Measurements from ENCODE around the gene DDX19B. TPM values are rescaled to one million over a fixed set of nuclear protein-coding genes. Genes with fewer than 3 reads are reported as not detected.

DDX19B gene
- polyA plus RNA-seq, 1 donor (not counting 4 experiments of a cell fraction or from before 2014, with no cell fraction given) = 24.6 TPM

GRCh38 chr16:70301121-70301520 is 2.1 kb downstream of the DDX19B start:
- H3K36me3 ChIP-seq (ENCODE audit: control insufficient read depth in 2 of 2, extremely low read depth in 1 of 2, insufficient read depth in 2 of 2, low read length in 2 of 2) = no peaks in the 10 kb centered on the region
- dilution Hi-C loops (cut with MboI; ENCODE audit: extremely low pct_ligation_motif_present, low sequenced_read_pairs) = no loop called here
- no peak overlapping the region for H3K27ac ChIP-seq (ENCODE audit: control insufficient read depth, insufficient read depth, low read length)
- no peaks in the 10 kb centered on the region for H3K9me3 ChIP-seq (ENCODE audit: control insufficient read depth, low read depth, low read length)
- H3K4me2 ChIP-seq (ENCODE audit: control insufficient read depth, extremely low read depth, insufficient read depth, low read depth, low read length) = no peak overlapping the region
- no peak overlapping the region for H2AFZ ChIP-seq (ENCODE audit: control insufficient read depth, low read length)
- no peaks in the 10 kb centered on the region for H3K27me3 ChIP-seq (ENCODE audit: control insufficient read depth, extremely low read depth, insufficient read depth, low read length)
- H3K79me2 ChIP-seq (ENCODE audit: control insufficient read depth, insufficient read depth, low read length) = peaks cover 34% of the 10 kb centered on the region
- TF ChIP-seq EZH2 (IDR thresholded peaks at IDR 0.05; ENCODE audit: low read length) = no peak
- TF ChIP-seq, protein P1, sequence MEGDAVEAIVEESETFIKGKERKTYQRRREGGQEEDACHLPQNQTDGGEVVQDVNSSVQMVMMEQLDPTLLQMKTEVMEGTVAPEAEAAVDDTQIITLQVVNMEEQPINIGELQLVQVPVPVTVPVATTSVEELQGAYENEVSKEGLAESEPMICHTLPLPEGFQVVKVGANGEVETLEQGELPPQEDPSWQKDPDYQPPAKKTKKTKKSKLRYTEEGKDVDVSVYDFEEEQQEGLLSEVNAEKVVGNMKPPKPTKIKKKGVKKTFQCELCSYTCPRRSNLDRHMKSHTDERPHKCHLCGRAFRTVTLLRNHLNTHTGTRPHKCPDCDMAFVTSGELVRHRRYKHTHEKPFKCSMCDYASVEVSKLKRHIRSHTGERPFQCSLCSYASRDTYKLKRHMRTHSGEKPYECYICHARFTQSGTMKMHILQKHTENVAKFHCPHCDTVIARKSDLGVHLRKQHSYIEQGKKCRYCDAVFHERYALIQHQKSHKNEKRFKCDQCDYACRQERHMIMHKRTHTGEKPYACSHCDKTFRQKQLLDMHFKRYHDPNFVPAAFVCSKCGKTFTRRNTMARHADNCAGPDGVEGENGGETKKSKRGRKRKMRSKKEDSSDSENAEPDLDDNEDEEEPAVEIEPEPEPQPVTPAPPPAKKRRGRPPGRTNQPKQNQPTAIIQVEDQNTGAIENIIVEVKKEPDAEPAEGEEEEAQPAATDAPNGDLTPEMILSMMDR (optimal IDR thresholded peaks at IDR 0.05 in 1 of 3, IDR thresholded peaks at IDR 0.05 in 1 of 3, conservative IDR thresholded peaks at IDR 0.05 in 1 of 3; ENCODE audit: extremely low read depth in 1 of 3, insufficient read depth in 2 of 3, low read length in 3 of 3) = no peak
- no peaks in the 10 kb centered on the region for H4K20me1 ChIP-seq (ENCODE audit: control insufficient read depth, extremely low read depth, insufficient read depth, low read length)
- no peak for DNase-seq (ENCODE audit: low read depth, low spot score)
- H3K9me1 ChIP-seq (ENCODE audit: control insufficient read depth, extremely low read depth, insufficient read depth, low read length) = no peaks in the 10 kb centered on the region
- no peak for FAIRE-seq
- H3K4me1 ChIP-seq (ENCODE audit: control insufficient read depth, extremely low read depth, insufficient read depth, low read length) = peaks cover 19% of the 10 kb centered on the region
- H3K9ac ChIP-seq (ENCODE audit: control insufficient read depth, extremely low read depth, insufficient read depth, low read length) = no peak overlapping the region
- H3K4me3 ChIP-seq (ENCODE audit: control insufficient read depth in 2 of 3, extremely low read depth in 1 of 3, insufficient read depth in 2 of 3, low read depth in 1 of 3, low read length in 3 of 3) = no peak overlapping the region

GRCh38 chr16:70302745-70303144 is 3.8 kb downstream of the DDX19B start:
- Histone ChIP-seq H3K4me3 (ENCODE audit: control insufficient read depth in 2 of 3, extremely low read depth in 1 of 3, insufficient read depth in 2 of 3, low read depth in 1 of 3, low read length in 3 of 3) (no peak overlapping the region), H3K9me1 (ENCODE audit: control insufficient read depth, extremely low read depth, insufficient read depth, low read length) (no peaks in the 10 kb centered on the region), H2AFZ (ENCODE audit: control insufficient read depth, low read length) (no peak overlapping the region), H3K4me2 (ENCODE audit: control insufficient read depth, extremely low read depth, insufficient read depth, low read depth, low read length) (no peak overlapping the region), H3K79me2 (ENCODE audit: control insufficient read depth, insufficient read depth, low read length) (peaks cover 39% of the 10 kb centered on the region), H3K9ac (ENCODE audit: control insufficient read depth, extremely low read depth, insufficient read depth, low read length) (no peak overlapping the region), H3K27ac (ENCODE audit: control insufficient read depth, insufficient read depth, low read length) (no peak overlapping the region), H4K20me1 (ENCODE audit: control insufficient read depth, extremely low read depth, insufficient read depth, low read length) (no peaks in the 10 kb centered on the region), H3K27me3 (ENCODE audit: control insufficient read depth, extremely low read depth, insufficient read depth, low read length) (no peaks in the 10 kb centered on the region), H3K9me3 (ENCODE audit: control insufficient read depth, low read depth, low read length) (no peaks in the 10 kb centered on the region), H3K36me3 (ENCODE audit: control insufficient read depth in 2 of 2, extremely low read depth in 1 of 2, insufficient read depth in 2 of 2, low read length in 2 of 2) (no peaks in the 10 kb centered on the region), H3K4me1 (ENCODE audit: control insufficient read depth, extremely low read depth, insufficient read depth, low read length) (peaks cover 19% of the 10 kb centered on the region)
- FAIRE-seq (no peak), DNase-seq (ENCODE audit: low read depth, low spot score) (no peak)
- dilution Hi-C loops (cut with MboI; ENCODE audit: extremely low pct_ligation_motif_present, low sequenced_read_pairs) = no loop called here
- TF ChIP-seq, protein P1 (optimal IDR thresholded peaks at IDR 0.05 in 1 of 3, IDR thresholded peaks at IDR 0.05 in 1 of 3, conservative IDR thresholded peaks at IDR 0.05 in 1 of 3; ENCODE audit: extremely low read depth in 1 of 3, insufficient read depth in 2 of 3, low read length in 3 of 3) = no peak
- TF ChIP-seq EZH2 (IDR thresholded peaks at IDR 0.05; ENCODE audit: low read length) = no peak
